ENCODE measurements around the gene EVC. TPM values are rescaled to one million over a fixed set of nuclear protein-coding genes. Genes with fewer than 3 reads are reported as not detected.

Gene EVC
- total and polyA plus RNA-seq, 2 of the 8 experiments (the other 6 are each of a cell fraction or from before 2014, with no cell fraction given) = 2.6 to 9.8 TPM

GRCh38 chr4:5759236-5760075 lies 48.5 kb downstream of the EVC start (continued):
- TF ChIP-seq CHD7 (IDR thresholded peaks at IDR 0.05; ENCODE audit: insufficient replicate concordance, low read length) (no peak), USF2 (IDR thresholded peaks at IDR 0.05; ENCODE audit: low read length) (no peak), ZNF274 (IDR thresholded peaks at IDR 0.05; ENCODE audit: borderline replicate concordance, extremely low read depth, low read length) (no peak), KDM1A (IDR thresholded peaks at IDR 0.05; ENCODE audit: borderline replicate concordance, low read length) (no peak), SP4 (IDR thresholded peaks at IDR 0.05; ENCODE audit: low read length) (no peak), CHD1 (IDR thresholded peaks at IDR 0.05; ENCODE audit: low read depth, low read length) (no peak), EGR1 (IDR thresholded peaks at IDR 0.05; ENCODE audit: borderline replicate concordance, low read depth, low read length) (no peak), RXRA (IDR thresholded peaks at IDR 0.05; ENCODE audit: insufficient read depth, low read depth, low read length) (no peak)

Data from H1 (cell line).